NT2/D1 (cell line): ENCODE data around the gene HMX3.

Experiments
- DNase-seq: peaks from one replicate; pipeline ENCODE4 v3.0.0-alpha.2; 2011; ENCODE audit warnings: low read depth, low spot score
- H3K27me3 ChIP-seq: 2 replicates; pipeline ENCODE4 v1.6.0; 2011; ENCODE audit warnings: mild to moderate bottlenecking; ENCODE audit not compliant: insufficient read length, insufficient read depth
- H3K36me3 ChIP-seq: 2 replicates; pipeline ENCODE4 v1.6.1; 2011; ENCODE audit warnings: mild to moderate bottlenecking, low read length, mixed read lengths; ENCODE audit not compliant: insufficient read depth, insufficient read length
- H3K4me1 ChIP-seq: 2 replicates; pipeline ENCODE4 v1.5.1; 2011; ENCODE audit not compliant: insufficient read depth, insufficient read length
- H3K4me3 ChIP-seq: 2 replicates; pipeline ENCODE4 v1.5.1; 2011; ENCODE audit warnings: low read depth; ENCODE audit not compliant: insufficient read length
- H3K9ac ChIP-seq: 2 replicates; pipeline ENCODE4 v1.6.0; 2011; ENCODE audit warnings: low read depth; ENCODE audit not compliant: insufficient read length
- H3K9me3 ChIP-seq: 2 replicates; pipeline ENCODE4 v1.5.1; 2011; ENCODE audit warnings: mild to moderate bottlenecking, low read length; ENCODE audit not compliant: insufficient read depth
- SUZ12 ChIP-seq: IDR thresholded peaks from 2 replicates; pipeline ENCODE4 v1.6.1; 2011; ENCODE audit not compliant: insufficient read length, insufficient read depth; ENCODE audit errors: extremely low read depth
- YY1 ChIP-seq: IDR thresholded peaks from 2 replicates; pipeline ENCODE4 v1.6.1; 2011; ENCODE audit not compliant: insufficient read length, insufficient read depth
- ZNF274 ChIP-seq: IDR thresholded peaks from 2 replicates; pipeline ENCODE4 v1.6.1; 2011; ENCODE audit warnings: mild to moderate bottlenecking, low read depth, low read length

The HMX3 gene

GRCh38 chr10:123135415-123136141 lies at the start of gene HMX3:
Gene HMX3, plus strand, starts transcription at chr10:123135970. Its CDS starts 81 bp downstream, at chr10:123136051.
- TF ChIP-seq SUZ12 (no peak), YY1 (no peak), ZNF274 (no peak)
- H3K4me3 ChIP-seq, result peak within 1 kb of the TSS; percentile 28
- no peaks in the 10 kb centered on the region for H3K4me1 ChIP-seq
- H3K36me3 ChIP-seq, result no peaks in the 10 kb centered on the region
- H3K27me3 ChIP-seq, result peaks cover 98% of the 10 kb centered on the region
- H3K9ac ChIP-seq, result peak within 1 kb of the TSS; percentile 32
- DNase-seq, result no peak
- no peaks in the 10 kb centered on the region for H3K9me3 ChIP-seq

- no peaks in the 10 kb centered on the region for H3K36me3 ChIP-seq
Measured at GRCh38 chr10:123086281-123086680, 49.5 kb upstream of the HMX3 start.

GRCh38 chr10:123087348-123087747 lies 48.4 kb upstream of the HMX3 start:
- no peak for DNase-seq
- Histone ChIP-seq H3K9me3 (no peaks in the 10 kb centered on the region), H3K9ac (no peak overlapping the region), H3K36me3 (no peaks in the 10 kb centered on the region), H3K27me3 (no peaks in the 10 kb centered on the region), H3K4me3 (no peak overlapping the region), H3K4me1 (no peaks in the 10 kb centered on the region)
- TF ChIP-seq SUZ12 (no peak), ZNF274 (no peak)

More at GRCh38 chr10:123086281-123086680, 49.5 kb upstream of the HMX3 start:
- no peak for TF ChIP-seq YY1
- TF ChIP-seq SUZ12, result no peak
- no peak for TF ChIP-seq ZNF274
- Histone ChIP-seq H3K27me3 (no peaks in the 10 kb centered on the region), H3K4me3 (no peak overlapping the region), H3K9ac (no peak overlapping the region), H3K9me3 (no peaks in the 10 kb centered on the region), H3K4me1 (no peaks in the 10 kb centered on the region)
- DNase-seq, result no peak

- no peak overlapping the region for H3K4me3 ChIP-seq
- H3K36me3 ChIP-seq, result no peaks in the 10 kb centered on the region
- H3K27me3 ChIP-seq, result no peaks in the 10 kb centered on the region
- no peak for TF ChIP-seq SUZ12
- TF ChIP-seq ZNF274, result no peak
- TF ChIP-seq YY1, result no peak
- no peaks in the 10 kb centered on the region for H3K4me1 ChIP-seq
- DNase-seq, result no peak
- H3K9ac ChIP-seq, result no peak overlapping the region
- no peaks in the 10 kb centered on the region for H3K9me3 ChIP-seq
Measured at GRCh38 chr10:123087786-123088185, 48.0 kb upstream of the HMX3 start.

- no peak for DNase-seq
- Histone ChIP-seq H3K27me3 (no peaks in the 10 kb centered on the region), H3K9ac (no peak overlapping the region), H3K36me3 (no peaks in the 10 kb centered on the region), H3K9me3 (no peaks in the 10 kb centered on the region), H3K4me1 (no peaks in the 10 kb centered on the region), H3K4me3 (no peak overlapping the region)
- TF ChIP-seq YY1, result no peak
- TF ChIP-seq SUZ12, result no peak
- no peak for TF ChIP-seq ZNF274
Measured at GRCh38 chr10:123092635-123093414, 42.9 kb upstream of the HMX3 start.

GRCh38 chr10:123093489-123093888 lies 42.3 kb upstream of the HMX3 start:
- TF ChIP-seq ZNF274 (no peak), SUZ12 (no peak), YY1 (no peak)
- H3K9ac ChIP-seq, result no peak overlapping the region
- H3K4me3 ChIP-seq, result no peak overlapping the region
- H3K36me3 ChIP-seq, result no peaks in the 10 kb centered on the region
- H3K9me3 ChIP-seq, result no peaks in the 10 kb centered on the region
- DNase-seq, result no peak
- no peaks in the 10 kb centered on the region for H3K27me3 ChIP-seq
- no peaks in the 10 kb centered on the region for H3K4me1 ChIP-seq

GRCh38 chr10:123096452-123096851 lies 39.3 kb upstream of the HMX3 start:
- no peak for TF ChIP-seq SUZ12
- TF ChIP-seq ZNF274, result no peak
- no peak for TF ChIP-seq YY1
- Histone ChIP-seq H3K9ac (no peak overlapping the region), H3K4me1 (no peaks in the 10 kb centered on the region), H3K9me3 (no peaks in the 10 kb centered on the region), H3K27me3 (no peaks in the 10 kb centered on the region), H3K36me3 (no peaks in the 10 kb centered on the region), H3K4me3 (no peak overlapping the region)
- no peak for DNase-seq
